GM23248 (cell line): ENCODE measurements around the gene MAP1LC3B2.

Source experiments
- EZH2 ChIP-seq: fragments of 200-600 bp; sonication (generic); IDR thresholded peaks from 2 replicates; pipeline ENCODE4 v1.6.1; 2018; ENCODE audit warnings: antibody characterized with exemption, mild to moderate bottlenecking; ENCODE audit not compliant: insufficient read depth, poor library complexity, severe bottlenecking
- EZH2phosphoT487 ChIP-seq: fragments of 200-600 bp; sonication (generic); IDR thresholded peaks from 2 replicates; pipeline ENCODE4 v1.6.1; 2018; ENCODE audit warnings: antibody characterized with exemption, moderate library complexity, mild to moderate bottlenecking, low read depth; ENCODE audit not compliant: insufficient read depth

GRCh38 chr12:116578051-116578450, 18.9 kb downstream of the MAP1LC3B2 start:
- TF ChIP-seq EZH2 (no peak), EZH2phosphoT487 (no peak)
